MM.1S (cell line): ENCODE measurements around the gene KAT6B.

Experiments
- DNase-seq: peaks from one replicate; pipeline ENCODE4 v3.0.0-alpha.2; 2015
- H2AFZ ChIP-seq: fragments of 300-600 bp; sonication (generic); 2 replicates; pipeline ENCODE4 v1.6.0; 2016; ENCODE audit warnings: antibody characterized with exemption, low read length
- H3F3A ChIP-seq: fragments of 300-600 bp; sonication (generic); 2 replicates; pipeline ENCODE4 v1.6.1; 2016; ENCODE audit warnings: mild to moderate bottlenecking, antibody characterized with exemption, low read length, moderate library complexity, mixed read lengths; ENCODE audit not compliant: insufficient read depth
- H3K27ac ChIP-seq: fragments of 300-600 bp; sonication (generic); 2 replicates; pipeline ENCODE4 v1.5.1; 2016; ENCODE audit warnings: mild to moderate bottlenecking, low read length
- H3K27me3 ChIP-seq: fragments of 300-600 bp; sonication (generic); replicated peaks from 2 replicates; pipeline ENCODE4 v1.6.0; 2016; ENCODE audit warnings: low read length; ENCODE audit not compliant: insufficient read depth
- H3K36me3 ChIP-seq: fragments of 300-600 bp; sonication (generic); replicated peaks from 2 replicates; pipeline ENCODE4 v1.6.1; 2016; ENCODE audit warnings: mild to moderate bottlenecking, low read length, mixed read lengths; ENCODE audit not compliant: insufficient read depth
- H3K4me1 ChIP-seq: fragments of 300-600 bp; sonication (generic); 2 replicates; pipeline ENCODE4 v1.6.1; 2016; ENCODE audit warnings: low read length, mixed read lengths
- H3K4me2 ChIP-seq: fragments of 300-600 bp; sonication (generic); 2 replicates; pipeline ENCODE4 v1.6.0; 2016; ENCODE audit warnings: low read depth, low read length
- H3K4me3 ChIP-seq: fragments of 300-600 bp; sonication (generic); 2 replicates; pipeline ENCODE4 v1.5.1; 2016; ENCODE audit warnings: low read length, mixed read lengths
- H3K79me2 ChIP-seq: fragments of 300-600 bp; sonication (generic); 2 replicates; pipeline ENCODE4 v1.6.1; 2016; ENCODE audit warnings: mixed run types, low read length, mixed read lengths
- H3K9ac ChIP-seq: fragments of 300-600 bp; sonication (generic); 2 replicates; pipeline ENCODE4 v1.6.1; 2016; ENCODE audit warnings: low read length, mixed read lengths
- H3K9me2 ChIP-seq: fragments of 300-600 bp; sonication (generic); replicated peaks from 2 replicates; pipeline ENCODE4 v1.6.1; 2016; ENCODE audit warnings: mild to moderate bottlenecking, low read length, mixed read lengths; ENCODE audit not compliant: insufficient read depth
- H3K9me3 ChIP-seq: fragments of 300-600 bp; sonication (generic); replicated peaks from 2 replicates; pipeline ENCODE4 v1.6.1; 2016; ENCODE audit warnings: mild to moderate bottlenecking, low read length, mixed read lengths; ENCODE audit not compliant: insufficient read depth
- H4K20me1 ChIP-seq: fragments of 300-600 bp; sonication (generic); 2 replicates; pipeline ENCODE4 v1.6.1; 2016; ENCODE audit warnings: mild to moderate bottlenecking, low read length, moderate library complexity, mixed read lengths; ENCODE audit not compliant: insufficient read depth
- EZH2 ChIP-seq: fragments of 300-600 bp; sonication (generic); optimal IDR thresholded peaks from 2 replicates; pipeline ENCODE3; 2017; ENCODE audit warnings: low read depth, mild to moderate bottlenecking, antibody characterized with exemption, low read length, mixed read lengths
- EZH2phosphoT487 ChIP-seq: fragments of 300-600 bp; sonication (generic); IDR thresholded peaks from 2 replicates; pipeline ENCODE4 v1.6.1; 2018; ENCODE audit warnings: antibody characterized with exemption, low read length
- TF ChIP-seq, protein P1 (sequence below): fragments of 300-600 bp; sonication (generic); IDR thresholded peaks from 2 replicates; pipeline ENCODE4 v1.5.1; 2016; ENCODE audit warnings: antibody characterized with exemption, low read length, mixed read lengths

The KAT6B gene

DNA sequence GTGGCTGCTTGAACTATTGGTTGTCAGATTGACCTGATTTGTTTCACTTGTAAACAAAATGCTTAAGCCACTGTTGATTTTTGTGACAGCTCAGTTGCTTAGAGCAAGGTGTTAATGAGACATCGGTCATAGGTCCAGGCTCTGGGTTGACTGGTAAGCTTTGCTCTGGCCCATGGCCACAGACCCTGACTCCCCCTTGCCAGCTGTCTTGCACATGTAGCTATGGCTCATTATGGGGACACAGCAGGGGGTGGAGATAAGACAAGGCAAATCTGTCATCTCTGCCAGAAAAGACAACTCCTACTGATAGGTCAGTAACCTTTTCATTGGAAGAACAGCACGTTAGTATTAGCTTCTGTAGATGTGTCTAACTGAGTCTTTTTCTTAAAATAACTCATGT lies 95.3 kb downstream of the KAT6B start:
- H3K79me2 ChIP-seq, result peaks cover 38% of the 10 kb centered on the region
- H3K27ac ChIP-seq, result no peak overlapping the region
- H3F3A ChIP-seq, result no peaks in the 10 kb centered on the region
- no peak overlapping the region for H2AFZ ChIP-seq
- no peaks in the 10 kb centered on the region for H3K9me3 ChIP-seq
- no peaks in the 10 kb centered on the region for H3K9me2 ChIP-seq
- no peak overlapping the region for H3K4me2 ChIP-seq
- H3K36me3 ChIP-seq, result no peaks in the 10 kb centered on the region
- DNase-seq, result no peak
- H4K20me1 ChIP-seq, result no peaks in the 10 kb centered on the region
- no peak overlapping the region for H3K9ac ChIP-seq
- TF ChIP-seq, protein P1, sequence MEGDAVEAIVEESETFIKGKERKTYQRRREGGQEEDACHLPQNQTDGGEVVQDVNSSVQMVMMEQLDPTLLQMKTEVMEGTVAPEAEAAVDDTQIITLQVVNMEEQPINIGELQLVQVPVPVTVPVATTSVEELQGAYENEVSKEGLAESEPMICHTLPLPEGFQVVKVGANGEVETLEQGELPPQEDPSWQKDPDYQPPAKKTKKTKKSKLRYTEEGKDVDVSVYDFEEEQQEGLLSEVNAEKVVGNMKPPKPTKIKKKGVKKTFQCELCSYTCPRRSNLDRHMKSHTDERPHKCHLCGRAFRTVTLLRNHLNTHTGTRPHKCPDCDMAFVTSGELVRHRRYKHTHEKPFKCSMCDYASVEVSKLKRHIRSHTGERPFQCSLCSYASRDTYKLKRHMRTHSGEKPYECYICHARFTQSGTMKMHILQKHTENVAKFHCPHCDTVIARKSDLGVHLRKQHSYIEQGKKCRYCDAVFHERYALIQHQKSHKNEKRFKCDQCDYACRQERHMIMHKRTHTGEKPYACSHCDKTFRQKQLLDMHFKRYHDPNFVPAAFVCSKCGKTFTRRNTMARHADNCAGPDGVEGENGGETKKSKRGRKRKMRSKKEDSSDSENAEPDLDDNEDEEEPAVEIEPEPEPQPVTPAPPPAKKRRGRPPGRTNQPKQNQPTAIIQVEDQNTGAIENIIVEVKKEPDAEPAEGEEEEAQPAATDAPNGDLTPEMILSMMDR, result no peak
- peaks cover 12% of the 10 kb centered on the region for H3K4me1 ChIP-seq
- no peak overlapping the region for H3K4me3 ChIP-seq
- H3K27me3 ChIP-seq, result no peaks in the 10 kb centered on the region

DNA sequence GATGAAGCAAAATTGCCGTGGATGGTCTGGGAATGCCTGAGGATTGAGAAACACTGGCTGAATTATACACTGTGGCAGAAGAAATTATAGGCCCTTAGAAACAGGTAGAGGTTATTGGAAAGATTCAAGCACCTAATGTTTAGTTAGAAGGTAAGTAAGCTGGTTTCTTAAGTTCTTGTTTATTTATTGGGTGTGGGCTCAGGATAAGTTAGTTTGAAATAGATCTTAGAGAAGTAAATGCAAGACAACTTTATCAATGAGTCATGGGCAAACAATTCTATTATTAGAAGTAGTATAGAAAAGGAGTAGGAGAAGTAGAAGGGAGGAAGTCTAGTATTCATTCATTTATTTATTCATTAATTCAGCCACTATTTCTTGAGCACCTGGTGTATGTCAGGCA lies 96.5 kb downstream of the KAT6B start:
- Histone ChIP-seq H3K4me2 (no peak overlapping the region), H3K79me2 (peaks cover 31% of the 10 kb centered on the region), H3K4me3 (no peak overlapping the region), H3K9ac (no peak overlapping the region), H3K9me2 (no peaks in the 10 kb centered on the region), H3K9me3 (no peaks in the 10 kb centered on the region), H3K4me1 (peaks cover 6% of the 10 kb centered on the region), H3K36me3 (no peaks in the 10 kb centered on the region), H2AFZ (no peak overlapping the region), H3K27me3 (no peaks in the 10 kb centered on the region), H4K20me1 (no peaks in the 10 kb centered on the region), H3K27ac (no peak overlapping the region), H3F3A (no peaks in the 10 kb centered on the region)
- no peak for DNase-seq
- TF ChIP-seq, protein P1, result no peak
- no peak for TF ChIP-seq EZH2phosphoT487
- TF ChIP-seq EZH2, result no peak

DNA sequence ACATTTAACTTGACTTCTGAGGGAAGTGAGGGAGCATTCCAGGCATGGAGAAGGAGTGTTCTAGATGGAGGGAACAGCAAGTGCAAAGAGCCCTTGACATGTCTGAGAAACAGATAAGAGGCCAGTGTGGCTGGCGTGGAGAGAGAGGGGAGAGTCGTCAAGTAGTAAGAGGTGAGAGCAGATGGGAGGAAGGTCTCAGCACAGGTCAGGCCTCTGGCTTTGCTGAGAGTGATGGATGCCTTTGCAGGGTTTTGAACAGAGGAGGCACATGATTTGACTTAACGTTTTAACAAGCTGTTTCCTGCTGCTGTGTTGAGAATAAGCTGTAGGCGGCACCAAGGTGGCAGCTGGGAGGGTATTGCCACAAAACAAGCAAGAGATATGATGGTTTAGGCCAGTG lies 97.2 kb downstream of the KAT6B start:
- Histone ChIP-seq H3K9ac (no peak overlapping the region), H3K36me3 (no peaks in the 10 kb centered on the region), H3K4me2 (no peak overlapping the region), H3K79me2 (peaks cover 25% of the 10 kb centered on the region), H3K27ac (no peak overlapping the region), H3K27me3 (no peaks in the 10 kb centered on the region), H4K20me1 (no peaks in the 10 kb centered on the region), H3K9me3 (no peaks in the 10 kb centered on the region), H3K4me1 (peaks cover 6% of the 10 kb centered on the region), H2AFZ (no peak overlapping the region), H3K9me2 (no peaks in the 10 kb centered on the region), H3K4me3 (no peak overlapping the region), H3F3A (no peaks in the 10 kb centered on the region)
- no peak for TF ChIP-seq EZH2phosphoT487
- no peak for TF ChIP-seq EZH2
- TF ChIP-seq, protein P1, result no peak
- DNase-seq, result no peak
